ENCODE data around the gene PSMD12.

DNA sequence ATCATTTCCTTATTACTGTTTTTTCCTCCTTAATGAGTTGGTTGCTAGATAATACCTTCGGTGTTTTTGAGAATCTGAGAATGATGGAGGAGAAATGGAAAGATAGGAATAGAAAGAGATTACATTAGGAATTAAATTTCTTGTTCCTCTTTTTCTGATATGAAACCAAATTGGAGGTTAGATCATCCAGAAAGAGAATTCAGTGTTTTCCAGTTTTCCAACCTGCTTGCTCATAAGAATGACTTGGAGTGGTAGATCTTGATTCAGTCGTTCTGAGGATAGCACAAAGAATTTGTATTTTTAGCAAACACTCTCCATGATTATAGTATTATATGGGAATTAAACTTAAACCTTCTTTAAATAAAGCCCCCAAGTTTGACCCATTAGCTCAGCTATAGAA is 46.6 kb upstream of the PSMD12 start:
- TF ChIP-seq CTCF (IDR thresholded peaks at IDR 0.05) = no peak
- TF ChIP-seq POLR2A (IDR thresholded peaks at IDR 0.05) = no peak
- no peak for TF ChIP-seq POLR2AphosphoS5 (IDR thresholded peaks at IDR 0.05)
- TF ChIP-seq EP300 (IDR thresholded peaks at IDR 0.05) = no peak

Measured in stomach (tissue), 4 donors.